NT2/D1 (cell line): ENCODE data around the gene MPZL1.

ENCODE experiments used
- YY1 ChIP-seq: IDR thresholded peaks from 2 replicates; pipeline ENCODE4 v1.6.1; 2011; ENCODE audit not compliant: insufficient read length, insufficient read depth
- ZNF274 ChIP-seq: IDR thresholded peaks from 2 replicates; pipeline ENCODE4 v1.6.1; 2011; ENCODE audit warnings: mild to moderate bottlenecking, low read depth, low read length

DNA sequence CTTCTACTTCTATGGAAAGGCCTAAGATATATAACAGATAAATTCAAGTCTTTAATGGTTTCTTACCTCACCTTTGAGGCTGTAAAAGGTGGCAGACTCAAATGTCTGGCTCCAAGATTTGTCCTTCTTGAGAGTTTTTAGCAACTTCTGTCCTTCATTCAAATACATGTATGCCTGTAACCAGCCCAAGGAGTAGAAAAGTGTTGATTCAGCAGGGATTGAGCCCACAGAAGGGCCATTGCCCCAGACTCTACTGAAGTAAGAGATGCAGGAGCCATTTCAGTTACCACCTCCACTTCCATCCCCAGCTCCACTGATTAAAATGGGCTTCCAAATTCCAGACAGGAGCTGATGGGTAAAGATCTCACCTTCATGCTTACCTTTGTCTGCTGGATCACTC lies 112.1 kb downstream of the MPZL1 start:
- TF ChIP-seq YY1, result no peak
- no peak for TF ChIP-seq ZNF274
